Middle frontal gyrus (tissue), 1 donor: ENCODE results near the gene PLPP4.
"Not testable (repeated sequence)": the region's sequence is repeated elsewhere in the genome, so short reads cannot be mapped to it uniquely, and the experiment has no call there.

Source experiments
- DNase-seq: peaks from one replicate; pipeline ENCODE4 v3.0.0-alpha.2; 2015; ENCODE audit warnings: low spot score; ENCODE audit errors: extremely low spot score

PLPP4 gene

DNA sequence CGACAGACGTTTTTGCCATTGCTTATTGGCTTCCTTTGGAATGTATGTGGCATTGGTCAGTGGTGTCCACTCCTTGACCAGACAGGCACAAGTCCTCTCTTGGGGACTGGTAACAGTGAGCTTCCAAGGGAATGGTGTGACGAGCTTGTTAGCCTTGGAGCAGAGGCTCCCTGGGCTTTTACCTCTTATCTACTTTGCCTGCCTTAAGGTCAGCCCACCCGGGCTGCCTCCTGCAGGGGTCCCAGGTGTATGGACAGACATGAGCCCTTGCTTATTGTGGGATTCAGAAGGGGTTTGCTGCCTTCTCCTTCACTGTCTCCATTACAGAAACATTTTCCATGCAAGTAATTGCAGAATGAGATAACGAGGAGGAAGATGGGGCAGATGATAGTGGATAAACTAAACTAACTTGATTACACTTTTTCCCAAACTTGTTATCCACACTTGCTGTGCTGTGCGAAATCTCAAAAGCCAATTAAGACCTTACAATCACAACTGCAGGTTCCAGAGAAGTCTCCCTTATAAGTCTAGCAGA lies 29.7 kb downstream of the PLPP4 start:
- DNase-seq: no peak

DNA sequence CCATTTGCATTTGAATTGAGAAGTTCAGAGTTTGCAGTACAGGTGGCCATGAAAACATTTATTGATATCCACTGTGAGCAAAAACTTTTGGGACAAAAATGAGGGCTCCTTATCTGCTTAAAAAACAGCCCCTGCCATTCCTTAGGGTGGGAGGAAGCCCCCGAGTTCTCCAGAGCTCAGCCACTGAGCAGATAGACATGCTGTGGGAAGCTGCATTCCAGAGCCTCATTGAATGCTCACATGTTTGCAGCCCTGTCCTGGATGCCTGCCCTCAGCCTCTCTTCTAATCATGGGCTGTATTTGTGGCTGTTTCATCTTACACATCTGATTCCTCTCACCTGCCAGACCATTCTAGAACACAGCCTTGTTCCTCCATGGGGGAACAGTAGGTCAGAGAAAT lies 33.3 kb downstream of the PLPP4 start:
- DNase-seq: no peak

DNA sequence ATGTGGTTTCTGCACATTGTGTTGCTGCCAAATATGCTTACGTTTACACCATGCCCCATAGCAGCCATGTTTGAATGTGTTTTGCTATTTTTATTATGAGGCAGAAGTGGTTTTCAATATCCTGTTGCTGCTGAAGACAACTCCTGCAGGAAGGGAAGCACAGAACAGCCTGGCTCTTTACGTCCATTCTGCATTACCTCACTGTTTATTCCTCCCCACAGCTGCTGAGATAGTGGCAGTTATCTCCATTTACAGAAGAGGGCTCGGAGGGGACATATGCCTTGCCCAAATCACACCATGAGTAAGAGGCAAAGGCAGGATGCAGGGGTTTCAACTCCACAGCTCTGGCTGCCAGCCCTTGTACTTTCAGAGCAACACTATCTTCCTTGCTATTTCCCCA lies 35.3 kb downstream of the PLPP4 start:
- DNase-seq: no peak

DNA sequence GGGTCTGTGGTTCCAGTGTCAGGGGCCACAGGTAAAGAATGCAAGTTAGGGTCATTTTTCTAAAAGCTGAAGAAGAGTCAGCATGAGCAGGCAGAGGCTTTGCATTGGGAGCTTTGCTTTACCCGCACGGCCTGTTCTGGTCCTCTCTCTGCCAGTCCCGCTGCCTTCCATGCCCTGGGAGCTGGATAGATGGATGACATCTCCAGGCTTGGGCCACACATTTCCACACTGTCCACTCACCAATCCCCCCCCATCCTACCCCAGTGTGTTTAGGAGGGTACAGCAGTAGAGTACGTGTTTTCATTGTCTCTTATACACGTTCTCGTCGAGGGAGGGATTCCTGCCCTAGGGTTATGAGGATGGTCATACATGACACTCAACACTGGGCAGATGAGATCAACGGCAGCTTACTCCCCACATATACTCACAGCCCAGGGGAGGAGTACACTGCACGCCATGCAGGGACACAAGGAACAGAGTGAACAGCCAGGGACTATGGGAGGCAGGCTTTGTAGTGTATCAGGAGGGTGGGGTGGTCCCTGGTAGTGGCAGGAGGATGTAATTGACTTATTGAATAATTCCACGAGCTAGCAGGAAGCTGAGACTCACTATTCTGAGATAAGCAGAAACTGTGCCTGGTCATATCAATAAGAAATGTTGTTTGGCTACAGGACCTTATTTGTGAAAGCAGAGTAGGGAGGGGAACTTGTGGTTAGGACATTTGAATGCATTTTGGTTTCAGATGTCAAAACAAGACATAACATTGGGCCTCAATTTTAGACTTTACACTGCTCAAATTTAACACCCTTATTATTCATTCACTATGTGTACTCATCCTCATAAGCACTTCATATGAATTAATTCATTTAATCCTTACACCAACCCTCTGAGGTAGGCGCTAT lies 36.6 kb downstream of the PLPP4 start:
- no peak for DNase-seq

DNA sequence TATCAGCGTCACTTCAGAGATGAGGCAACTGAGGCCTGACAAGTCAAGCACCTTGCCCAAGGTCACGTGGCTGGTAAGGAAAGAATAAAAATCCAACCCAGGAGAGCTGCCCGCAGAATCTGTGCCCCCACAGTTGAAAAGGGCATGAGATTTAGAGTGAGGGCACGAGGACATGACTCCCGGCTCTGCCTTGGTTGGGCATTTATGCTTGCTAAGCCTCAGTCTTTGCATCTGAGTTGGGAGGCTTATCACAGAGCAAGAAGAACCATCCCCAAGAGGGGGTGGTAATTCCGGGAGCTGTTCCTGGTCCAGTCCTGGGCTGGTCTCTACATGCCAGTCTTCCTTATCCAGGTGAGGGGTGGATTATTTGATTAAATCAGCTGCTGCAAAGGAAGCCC lies 37.3 kb downstream of the PLPP4 start:
- DNase-seq: no peak

DNA sequence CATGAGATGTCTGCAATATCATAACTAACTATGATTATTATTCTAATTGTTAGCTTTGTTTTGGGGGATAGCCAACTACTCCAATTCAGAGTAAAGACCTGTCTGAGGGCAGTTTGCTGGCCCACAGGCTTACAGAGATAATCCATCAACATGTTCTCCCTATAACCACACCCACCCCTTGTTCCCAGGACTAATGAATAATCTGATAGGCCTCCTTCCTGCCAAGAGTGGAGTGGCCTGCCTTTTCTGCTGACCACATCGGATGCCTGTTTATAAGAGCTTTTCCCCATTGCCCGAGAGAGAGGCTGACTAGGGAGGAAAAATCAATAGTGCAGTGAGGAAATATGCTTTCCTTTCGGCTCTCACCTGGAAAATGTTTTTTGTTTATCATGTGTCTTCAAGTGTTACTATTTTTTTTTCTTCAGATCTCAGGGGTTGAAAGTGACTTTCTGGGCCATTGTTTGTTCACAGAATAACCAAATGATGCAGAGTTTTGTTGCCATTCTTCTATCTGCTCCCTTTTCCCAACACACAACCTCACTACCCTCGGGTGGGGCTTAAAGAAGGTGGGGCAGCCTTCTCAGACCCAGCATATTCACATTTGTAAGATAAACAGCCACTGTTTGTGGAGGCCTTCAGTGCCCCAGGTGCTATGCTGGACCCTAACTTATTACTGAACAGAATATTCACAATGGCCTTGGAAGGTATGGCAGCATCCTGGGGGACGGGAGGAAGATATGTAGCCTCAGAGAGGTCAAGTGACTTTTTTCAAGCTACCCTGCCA lies 38.4 kb downstream of the PLPP4 start:
- DNase-seq: no peak

DNA sequence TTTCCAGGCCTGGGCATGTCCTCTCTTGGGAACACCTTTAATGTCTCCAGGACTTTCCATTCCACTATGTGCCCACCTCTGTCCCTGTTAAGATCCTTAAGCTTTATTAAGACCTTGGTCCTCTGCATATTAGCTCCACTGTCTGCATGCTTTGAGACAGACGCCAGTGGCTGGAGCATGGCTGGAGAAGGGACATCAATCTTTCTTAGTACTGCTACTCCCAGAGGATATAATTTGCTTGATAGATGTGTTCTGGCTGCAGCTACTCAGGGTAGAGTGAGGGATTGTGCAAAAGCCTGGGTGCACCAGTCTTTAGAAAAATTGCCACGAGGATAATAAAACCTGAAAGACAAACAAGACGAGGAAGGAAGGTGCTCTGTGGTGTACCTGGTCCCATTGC lies 42.9 kb downstream of the PLPP4 start:
- no peak for DNase-seq

DNA sequence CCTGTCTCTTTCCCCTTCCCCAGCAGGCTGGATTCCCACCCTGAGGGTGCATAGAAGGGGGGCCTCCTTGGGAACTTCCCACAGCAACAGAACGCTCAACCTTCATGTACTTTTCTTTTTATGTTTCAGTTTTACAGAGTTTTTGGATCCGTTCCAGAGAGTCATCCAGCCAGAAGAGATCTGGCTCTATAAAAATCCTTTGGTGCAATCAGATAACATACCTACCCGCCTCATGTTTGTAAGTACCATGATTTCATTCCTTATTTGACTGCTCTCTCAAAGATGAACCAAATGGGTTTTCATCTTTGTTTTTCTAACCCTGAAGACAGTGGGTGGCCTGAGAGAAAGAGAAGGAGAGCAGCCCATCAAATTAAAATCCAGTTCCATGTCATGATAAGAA lies 46.7 kb downstream of the PLPP4 start:
- DNase-seq: no peak

DNA sequence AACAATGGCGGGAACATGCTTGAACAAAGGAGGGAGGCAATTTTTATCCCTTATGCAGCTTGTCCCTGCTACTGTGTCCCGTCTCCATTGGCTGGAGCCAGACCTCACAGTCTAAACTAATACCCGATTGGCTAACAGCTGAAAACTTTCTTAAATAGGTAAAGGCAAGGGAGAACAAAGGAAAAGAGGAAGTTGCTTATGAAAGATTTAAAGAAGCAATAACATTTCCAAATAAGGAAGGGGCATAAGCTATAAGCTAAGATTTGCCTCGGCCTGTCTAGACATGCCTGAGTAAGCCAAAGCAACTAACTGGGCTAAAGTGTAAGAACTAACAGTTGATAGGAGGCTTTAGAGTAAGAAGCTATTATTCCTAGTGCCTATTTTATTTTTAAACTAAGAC lies 47.2 kb downstream of the PLPP4 start:
- not testable (repeated sequence) for DNase-seq

DNA sequence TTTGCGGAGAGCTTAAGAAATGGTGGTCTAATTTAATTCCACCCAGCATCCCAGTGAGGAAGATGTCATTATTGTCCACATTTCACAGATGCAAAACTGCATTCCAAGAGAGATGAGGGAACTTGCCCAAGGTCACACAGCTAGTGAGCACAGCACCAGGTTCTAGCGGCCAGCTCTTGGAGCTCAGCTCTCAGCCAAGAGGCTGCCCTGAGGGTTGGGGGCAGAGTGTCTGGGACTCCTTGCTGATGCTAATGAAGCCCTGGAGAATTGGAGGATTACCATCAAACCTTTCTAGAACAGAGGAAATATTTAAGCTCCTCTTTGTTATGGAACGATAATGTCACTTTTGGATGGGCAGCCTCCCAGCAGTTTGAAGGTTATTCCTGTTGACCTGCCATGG lies 48.0 kb downstream of the PLPP4 start:
- DNase-seq: no peak

DNA sequence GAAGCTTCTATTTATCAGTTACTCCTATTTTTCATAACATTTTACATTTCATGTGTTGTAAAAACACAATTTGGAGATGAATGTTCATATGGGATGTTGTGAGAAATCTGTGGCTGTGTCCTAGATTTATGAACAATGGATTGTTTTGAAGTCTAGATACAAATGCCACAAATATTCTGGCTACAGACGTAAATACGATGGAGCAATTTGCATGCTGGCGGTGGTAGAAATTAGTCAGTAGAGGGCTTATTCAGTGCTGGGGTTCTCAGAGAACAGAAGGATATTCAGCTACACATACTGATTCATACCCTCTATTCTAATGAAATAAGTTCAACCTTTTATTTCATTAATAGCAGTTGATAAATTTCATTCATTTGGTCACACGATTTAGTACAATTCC lies 48.8 kb downstream of the PLPP4 start:
- no peak for DNase-seq

DNA sequence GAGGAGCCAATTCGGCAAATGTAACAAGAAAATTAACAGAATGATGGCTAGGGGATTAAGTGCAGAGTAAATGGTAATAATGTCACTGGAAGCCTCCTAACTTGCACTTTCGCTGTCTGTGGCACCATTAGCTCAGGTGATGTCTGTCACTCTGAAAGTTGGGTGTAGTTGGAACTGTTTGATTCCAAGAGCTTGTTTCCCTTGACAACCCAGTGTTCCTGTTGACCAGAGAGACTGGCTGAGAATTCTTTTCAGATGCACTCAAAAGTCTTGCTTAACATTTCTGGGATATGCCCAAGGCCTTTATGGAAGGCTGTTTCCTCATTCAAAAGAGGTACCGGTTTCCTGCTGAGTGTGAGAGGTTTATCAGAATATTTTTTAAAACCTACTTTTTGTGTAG lies 49.6 kb downstream of the PLPP4 start:
- DNase-seq: no peak

DNA sequence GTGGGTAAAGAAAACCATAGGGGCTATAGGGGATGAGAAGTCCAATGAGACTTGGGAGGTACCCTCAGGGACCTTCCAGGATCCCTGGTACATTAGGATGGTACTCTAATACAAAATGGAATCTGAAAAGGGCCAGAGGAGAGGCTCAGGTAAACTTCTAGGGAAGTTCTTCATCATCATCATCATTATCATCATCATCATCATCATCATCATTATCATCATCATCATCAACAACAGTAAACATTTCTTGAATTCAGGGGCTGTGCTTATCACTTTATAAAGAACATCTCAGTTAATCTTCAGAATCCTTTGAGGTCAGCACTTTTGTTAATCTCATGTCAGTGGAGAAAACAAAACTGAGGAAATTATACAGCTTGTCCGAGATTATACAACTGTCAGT lies 50.1 kb downstream of the PLPP4 start:
- no peak for DNase-seq

DNA sequence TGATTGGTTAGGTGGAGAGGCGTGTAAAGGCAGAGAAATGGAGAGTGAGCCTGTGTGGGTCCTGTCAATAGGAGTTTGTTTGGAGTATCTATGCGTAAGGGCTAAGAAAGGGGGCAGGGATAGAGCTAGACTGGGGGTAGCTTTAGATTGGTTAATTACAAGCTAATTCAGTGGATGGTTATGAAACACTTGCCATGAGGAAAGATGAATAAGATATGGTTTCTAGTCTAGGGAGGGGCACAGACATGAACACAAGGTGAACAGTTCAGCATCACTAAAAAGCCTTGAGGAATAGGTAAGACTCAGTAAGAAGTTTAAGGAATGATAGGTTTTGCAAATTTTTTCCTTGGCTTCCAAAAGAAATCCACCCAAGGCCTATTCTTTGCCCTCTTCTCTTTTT lies 50.6 kb downstream of the PLPP4 start:
- no peak for DNase-seq

DNA sequence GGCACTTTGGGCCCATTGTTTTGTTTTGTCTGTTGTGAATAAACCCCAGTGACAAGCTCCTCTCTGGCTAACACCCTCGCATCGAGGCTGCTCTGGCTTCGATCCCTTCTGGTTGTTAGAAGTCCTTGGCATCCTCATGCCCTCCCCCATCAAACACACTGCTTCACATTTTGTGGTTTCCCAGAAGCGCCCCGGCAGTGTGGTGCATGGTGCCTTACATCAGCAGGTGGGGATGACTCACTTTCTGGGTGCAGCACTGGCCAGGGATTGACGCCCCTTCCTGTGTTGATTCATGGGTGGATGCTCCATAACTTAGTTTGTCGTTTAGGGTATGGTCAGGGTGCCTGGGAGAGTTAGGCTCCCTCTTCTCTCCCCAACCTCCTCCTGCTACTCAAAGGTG lies 51.4 kb downstream of the PLPP4 start:
- DNase-seq: no peak

DNA sequence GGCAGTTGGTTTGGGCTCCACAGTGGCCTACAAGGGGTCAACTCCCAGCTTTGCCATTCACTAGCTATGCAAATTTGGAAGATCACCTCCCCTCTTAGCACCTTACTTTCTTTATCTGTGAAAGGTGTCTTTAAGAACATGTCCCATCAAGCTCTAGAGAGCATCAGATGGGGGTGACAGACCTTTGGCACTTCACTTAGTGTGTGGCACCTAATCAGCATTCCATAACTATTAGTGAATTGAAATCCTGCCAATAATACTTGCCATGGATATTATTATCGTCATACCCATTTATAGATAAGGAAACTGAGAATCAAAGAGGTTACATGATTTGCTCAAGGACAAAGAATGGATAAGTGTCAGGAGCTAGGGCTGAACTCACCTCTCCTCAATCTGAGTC lies 51.9 kb downstream of the PLPP4 start:
- DNase-seq: no peak

DNA sequence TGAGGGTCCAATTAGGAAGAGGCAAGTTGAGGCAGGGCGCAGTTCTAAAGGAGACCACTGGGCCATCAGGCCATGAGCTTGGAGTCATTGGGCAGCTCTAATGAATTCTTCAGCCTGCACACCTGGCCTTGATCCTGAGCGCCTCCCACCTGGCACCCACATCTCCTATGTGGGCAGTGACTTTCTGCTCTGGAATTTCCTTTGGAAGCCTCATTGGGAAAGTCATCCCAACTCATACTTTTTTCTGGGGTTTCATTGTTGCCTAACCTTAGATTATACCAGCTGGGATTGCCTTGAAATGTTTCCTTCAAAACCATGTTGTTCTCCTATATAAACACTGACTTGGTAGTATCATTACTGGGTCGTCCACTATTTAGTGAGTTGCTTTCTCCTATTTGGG lies 54.1 kb downstream of the PLPP4 start:
- no peak for DNase-seq

DNA sequence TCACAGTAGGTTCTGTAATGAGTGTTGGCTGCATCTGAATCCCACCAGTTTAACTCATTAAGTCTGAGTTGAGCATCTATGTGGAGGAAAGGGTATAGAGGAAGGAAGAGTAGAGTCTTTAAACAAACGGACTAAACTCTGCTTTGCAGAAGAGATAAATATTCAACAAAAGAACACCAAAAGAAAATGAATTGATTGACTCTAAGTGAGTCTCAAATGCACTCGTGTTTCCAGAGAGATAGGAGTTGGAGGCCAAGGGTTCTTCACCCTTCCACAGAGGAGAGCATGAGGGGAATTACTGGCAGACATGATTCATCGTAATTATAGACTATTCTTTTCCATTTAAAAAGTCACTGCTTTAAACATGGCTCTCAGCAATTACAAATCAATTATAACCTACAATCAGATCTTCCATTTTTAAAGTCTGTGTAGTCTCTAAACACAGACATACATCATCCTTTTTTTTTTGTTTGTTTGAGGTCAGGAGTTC lies 56.3 kb downstream of the PLPP4 start:
- DNase-seq: no peak

DNA sequence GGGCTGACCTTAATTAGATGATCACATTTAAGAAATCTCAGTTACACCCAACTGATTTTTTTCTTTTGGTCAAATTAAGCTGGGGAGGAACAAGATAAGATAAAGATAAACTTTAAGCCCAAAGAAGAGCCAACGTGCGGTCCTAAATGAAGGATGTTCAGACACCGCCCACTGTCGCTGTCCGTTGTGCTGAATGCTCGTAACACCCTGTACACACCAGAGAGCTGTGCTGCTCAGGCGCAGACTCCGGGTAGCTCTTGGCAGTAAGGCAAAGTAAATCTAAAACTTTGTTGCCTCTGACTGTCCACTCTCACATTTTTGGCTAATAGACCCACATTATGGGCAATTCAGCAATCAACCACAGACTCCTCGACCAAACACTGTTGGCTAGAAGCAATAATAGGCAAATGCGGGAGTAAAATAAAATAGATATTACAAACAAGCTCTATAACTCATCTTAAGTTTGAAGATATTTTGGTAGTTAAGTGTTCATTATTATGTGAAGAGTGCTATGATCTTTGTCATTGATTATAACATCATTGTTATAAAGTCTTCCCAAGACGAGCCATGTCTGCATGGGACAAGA lies 57.1 kb downstream of the PLPP4 start:
- no peak for DNase-seq

DNA sequence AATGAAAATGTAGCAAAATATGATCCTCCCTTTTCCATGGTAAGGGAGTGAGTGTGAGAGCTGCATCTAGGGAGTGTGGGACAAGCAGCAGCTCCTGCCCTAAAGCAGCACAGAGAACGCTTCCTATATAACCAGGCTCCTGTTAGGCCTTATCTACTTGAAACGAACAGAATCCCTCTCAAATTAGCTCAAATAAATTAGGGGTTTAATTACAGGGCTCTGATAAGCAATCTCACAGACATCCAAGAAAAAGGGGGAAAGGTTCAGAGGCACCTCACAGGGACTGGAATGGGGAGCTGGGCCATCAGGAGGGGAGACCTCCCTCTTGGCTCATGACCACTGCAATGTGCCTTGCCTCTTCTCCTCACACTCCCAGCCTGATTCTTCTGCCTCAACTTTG lies 57.9 kb downstream of the PLPP4 start:
- DNase-seq: no peak

DNA sequence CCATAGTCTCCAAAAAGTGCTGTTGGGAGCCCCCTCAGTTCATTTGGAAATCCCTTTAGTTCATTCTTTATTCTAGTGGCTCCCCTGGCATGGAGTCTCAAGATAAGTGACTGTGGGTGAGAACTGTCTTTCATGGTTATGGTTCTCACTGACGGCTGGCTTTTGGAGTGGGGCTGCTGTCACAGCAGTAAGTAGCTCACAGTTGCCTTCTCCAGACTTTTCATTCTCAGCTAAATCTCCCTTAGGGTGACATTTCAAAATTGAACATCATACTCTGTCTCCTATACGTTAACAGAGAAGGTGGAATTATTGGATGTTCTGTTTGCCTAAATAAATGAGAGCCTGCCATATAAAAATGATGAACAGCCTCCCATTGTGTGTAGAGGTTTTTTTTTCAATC lies 58.7 kb downstream of the PLPP4 start:
- DNase-seq: no peak

DNA sequence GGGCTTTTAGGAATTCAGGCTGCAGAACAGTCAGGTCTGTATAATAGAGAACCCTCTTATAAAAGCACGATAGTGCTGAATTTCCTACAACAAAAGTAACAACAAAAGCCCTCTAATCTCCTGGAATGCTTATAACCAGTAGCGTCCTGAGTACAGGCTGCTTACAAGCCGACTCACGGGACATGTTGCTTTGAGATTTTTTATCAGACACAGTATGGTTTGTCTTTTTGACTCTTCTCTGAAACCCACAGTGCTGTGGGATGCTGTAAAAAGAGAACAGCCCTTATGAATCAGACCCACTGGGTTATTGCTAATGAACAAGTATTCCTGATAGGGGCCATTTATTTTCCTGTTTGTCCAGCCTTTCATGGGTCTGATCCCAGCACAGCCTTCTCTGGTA lies 59.4 kb downstream of the PLPP4 start:
- no peak for DNase-seq
